K562 (cell line): Measurements from ENCODE around the gene ENPP7. TPM values are rescaled to one million over a fixed set of nuclear protein-coding genes. Genes with fewer than 3 reads are reported as not detected.

Source experiments
- ATAC-seq: fragments of 200-7000 bp; cut with Tn5 transposase; 3 replicates; pipeline ENCODE4 v1.9.1; 2020; ENCODE audit warnings: moderate library complexity
- BruUV-seq: library from RNA; stranded (reverse); fragments of 400-500 nt; replicated peaks from 2 replicates; lab custom pipeline; 2021; lab: Mats Ljungman, UMichigan
- CTCF ChIA-PET: fragments of 300-600 bp; formaldehyde crosslinking; extraction: SDS; loops from one replicate; lab custom pipeline; 2021; ENCODE audit warnings: low intra/inter-chr PET ratio; lab: Yijun Ruan, JAX
- POLR2A ChIA-PET: fragments of 300-600, 350-650 bp; sonication (Branson Sonifier 250); formaldehyde crosslinking; extraction: SDS; loops from one replicate; lab custom pipeline; 2021; ENCODE audit warnings: antibody characterized with exemption, inconsistent platforms; lab: Yijun Ruan, JAX
- DNase-seq, 4 experiments: peaks; one replicate each; pipeline versions ENCODE4 v3.0.0 to v3.0.0-alpha.2; 2011 to 2018; ENCODE audit warnings: low spot score in 3 of 4, mixed read lengths in 3 of 4; ENCODE audit errors: extremely low read depth in 1 of 4
- FAIRE-seq: peaks from 2 replicates; lab custom pipeline; 2011; peaks lifted over from hg19 to GRCh38; lab: Jason Lieb, UNC
- H2AFZ ChIP-seq: 2 replicates; pipeline ENCODE4 v1.6.0; 2011; ENCODE audit warnings: low read depth, low read length, control low read depth, inconsistent platforms
- H3K27ac ChIP-seq: fragments of 200-600 bp; 3 replicates; pipeline ENCODE4 v1.8.0; 2011; ENCODE audit warnings: low read depth, mild to moderate bottlenecking, control low read depth, inconsistent platforms, low read length, moderate library complexity, mixed read lengths; ENCODE audit errors: extremely low read depth
- H3K27me3 ChIP-seq, 2 experiments: fragments of 300-600 bp in 1 of 2; 2 replicates in 1 of 2; 3 replicates in 1 of 2; pipeline versions ENCODE4 v1.6.0 to v1.8.0; 2011; ENCODE audit warnings: inconsistent platforms in 2 of 2, low read length in 2 of 2, mild to moderate bottlenecking in 1 of 2, mixed read lengths in 1 of 2, moderate library complexity in 1 of 2; ENCODE audit not compliant: control insufficient read depth in 2 of 2, insufficient read depth in 2 of 2
- H3K36me3 ChIP-seq: fragments of 300-600 bp; 3 replicates; pipeline ENCODE4 v1.8.0; 2011; ENCODE audit warnings: mild to moderate bottlenecking, low read length, inconsistent platforms; ENCODE audit not compliant: control insufficient read depth, insufficient read depth
- H3K4me1 ChIP-seq, 2 experiments: fragments of 200-600 bp in 1 of 2; replicated peaks in 1 of 2; 2 replicates in 1 of 2; 3 replicates in 1 of 2; pipeline versions ENCODE4 v1.5.1 to v1.8.0; 2011; ENCODE audit warnings: inconsistent platforms in 2 of 2, low read length in 2 of 2, mild to moderate bottlenecking in 1 of 2, mixed read lengths in 1 of 2, moderate library complexity in 1 of 2; ENCODE audit not compliant: control insufficient read depth in 2 of 2, insufficient read depth in 2 of 2
- H3K4me2 ChIP-seq: 2 replicates; pipeline ENCODE4 v1.6.1; 2011; ENCODE audit warnings: low read length, control low read depth, inconsistent platforms, mixed read lengths; ENCODE audit not compliant: insufficient read depth
- H3K4me3 ChIP-seq: fragments of 200-600 bp; sonication (generic), shearing (Covaris generic); 2 replicates; pipeline ENCODE4 v1.5.1; 2016; ENCODE audit warnings: control low read depth, inconsistent platforms
- H3K79me2 ChIP-seq: fragments of 200-600 bp; 3 replicates; pipeline ENCODE4 v1.8.0; 2011; ENCODE audit warnings: low read length, inconsistent platforms; ENCODE audit not compliant: control insufficient read depth, insufficient read depth
- H3K9ac ChIP-seq, 2 experiments: 2 replicates each; pipeline versions ENCODE4 v1.6.0 to v1.6.1; 2011; ENCODE audit warnings: low read depth in 2 of 2, low read length in 2 of 2, control low read depth in 1 of 2, inconsistent platforms in 1 of 2, mild to moderate bottlenecking in 1 of 2, mixed read lengths in 1 of 2; ENCODE audit not compliant: insufficient read depth in 1 of 2
- H3K9me1 ChIP-seq: one replicate; pipeline ENCODE4 v1.6.0; 2011; ENCODE audit warnings: inconsistent platforms, mild to moderate bottlenecking, low read length, moderate library complexity; ENCODE audit not compliant: control insufficient read depth, insufficient read depth
- H3K9me3 ChIP-seq: replicated peaks from 2 replicates; pipeline ENCODE4 v1.5.1; 2011; ENCODE audit warnings: low read depth, low read length, inconsistent platforms; ENCODE audit not compliant: control insufficient read depth, insufficient read depth
- H4K20me1 ChIP-seq: replicated peaks from 2 replicates; pipeline ENCODE4 v1.6.1; 2011; ENCODE audit warnings: low read length, inconsistent platforms, mixed read lengths; ENCODE audit not compliant: control insufficient read depth, insufficient read depth
- CLOCK ChIP-seq: fragments of 250-450 bp; sonication (Bioruptor Pico); IDR thresholded peaks from 2 replicates; pipeline ENCODE4 v1.4.0; 2020; ENCODE audit warnings: mild to moderate bottlenecking, moderate library complexity, borderline replicate concordance
- POLR2G ChIP-seq: fragments of 200-400 bp; formaldehyde crosslinking; IDR thresholded peaks from 2 replicates; pipeline ENCODE4 v1.6.1; 2017; ENCODE audit warnings: low read depth, mild to moderate bottlenecking, antibody characterized with exemption, low read length, moderate library complexity
- RFX7 ChIP-seq: fragments of 250-450 bp; sonication (Bioruptor Pico); IDR thresholded peaks from 2 replicates; pipeline ENCODE4 v1.5.1; 2021; ENCODE audit warnings: mild to moderate bottlenecking
- WGBS: fragments of 100-300 bp; shearing (Covaris generic); methylation state at CpG from one replicate; pipeline ENCODE4 v1.1.6; 2016; ENCODE audit warnings: low coverage, mixed read lengths; ENCODE audit not compliant: insufficient coverage; ENCODE audit errors: missing lambda C conversion rate; 5-methylcytosine and 5-hydroxymethylcytosine counted together
- in situ Hi-C: fragments of 300-500 bp; cut with MboI; formaldehyde crosslinking; loops from 4 replicates; pipeline ENCODE4 v1.15.0; 2018; ENCODE audit warnings: inconsistent platforms, mixed read lengths
- intact Hi-C: fragments of 100-400 bp; cut with micrococcal nuclease; formaldehyde crosslinking; loops from 2 replicates; pipeline ENCODE4 v1.14.2; 2022
- polyA plus RNA-seq, 8 experiments: library from polyadenylated mRNA; depleted of rRNA in 4 of 8; stranded (reverse) in 5 of 8; unstranded in 3 of 8; fragments of >200 nt; fragmentation: Nextera tagmentation in 2 of 8; fragmentation: Illumina TruSeq in 1 of 8; extraction: Ambion mirVana in 2 of 8; extraction: Trizol in 1 of 8; gene quantifications; 2 replicates each; pipeline versions ENCODE4 v1.2.1 to v1.2.3, GENCODE V29; 2011 to 2014; ENCODE audit warnings: inconsistent platforms in 1 of 8, missing spikeins in 1 of 8
- total RNA-seq, 7 experiments: library from RNA; depleted of rRNA in 6 of 7; stranded (reverse); fragments of >200 nt in 6 of 7; fragmentation: Illumina TruSeq in 2 of 7; extraction: Trizol in 2 of 7; gene quantifications; 2 replicates each; pipeline versions ENCODE4 v1.2.1 to v1.2.3, GENCODE V29; 2011 to 2021; ENCODE audit warnings: low replicate concordance in 1 of 7

Gene ENPP7
- total and polyA plus RNA-seq, 9 of the 15 experiments (the other 6 are each of a cell fraction or from before 2014, with no cell fraction given): not detected

GRCh38 chr17:79786930-79787643, 56.3 kb downstream of the ENPP7 start:
- no peaks in the 10 kb centered on the region for H3K9me3 ChIP-seq
- no TSS peak for BruUV-seq
- in situ Hi-C loops: no loop called here
- H3K27ac ChIP-seq: no peak overlapping the region
- H4K20me1 ChIP-seq: no peaks in the 10 kb centered on the region
- no peak overlapping the region for H3K4me3 ChIP-seq
- peak overlapping the region in 1 of 2 experiments; percentile 82; a peak in 2 of 4 replicates for H3K9ac ChIP-seq
- no peaks in the 10 kb centered on the region for H3K9me1 ChIP-seq
- ATAC-seq: no peak
- H3K27me3 ChIP-seq: no peaks in the 10 kb centered on the region
- ChIA-PET CTCF (no interaction called here), POLR2A (interaction anchor here (0.6 to 2.0 kb wide), 6 partner anchors 8 to 104 kb away, joined by 3 to 11 read pairs (median 4); partner anchors contain the start of genes CBX2 and CBX8)
- H3K4me1 ChIP-seq: peaks cover 3 to 43% of the 10 kb centered on the region in 2 experiments; a peak in 2 of 5 replicates
- intact Hi-C loops: loop anchor here (5.0 kb wide), 1 partner anchor 40 kb away; no protein-coding TSS in a partner anchor
- H2AFZ ChIP-seq: no peak overlapping the region
- H3K4me2 ChIP-seq: no peak overlapping the region
- DNase-seq: no peak
- peaks cover 32% of the 10 kb centered on the region; the same call in 1 of the 3 replicates for H3K36me3 ChIP-seq
- 62% methylated on average over 11 of the region's 12 CpGs for WGBS
- TF ChIP-seq RFX7 (CRISPR knock-in tag): no peak
- TF ChIP-seq POLR2G: 0 out of 2 replicates have a peak, but pooled peaks have one; percentile 34
- TF ChIP-seq CLOCK (CRISPR knock-in tag): no peak
- no peak for FAIRE-seq
- no peaks in the 10 kb centered on the region for H3K79me2 ChIP-seq
